Measurements from ENCODE around the gene TUBB4A.
A peak's percentile ranks its signal among the peaks of the same experiment; 100 is the strongest.
"Not testable (repeated sequence)": the region's sequence is repeated elsewhere in the genome, so short reads cannot be mapped to it uniquely, and the experiment has no call there.

TUBB4A gene

GRCh38 chr19:6522712-6523111, 20.6 kb upstream of the TUBB4A start:
- DNase-seq: no peak

- DNase-seq: peak in 2 of 5 experiments; percentile 65 to 88
These were observed 19.9 kb upstream of the TUBB4A start for GRCh38 chr19:6521718-6522646.

DNA sequence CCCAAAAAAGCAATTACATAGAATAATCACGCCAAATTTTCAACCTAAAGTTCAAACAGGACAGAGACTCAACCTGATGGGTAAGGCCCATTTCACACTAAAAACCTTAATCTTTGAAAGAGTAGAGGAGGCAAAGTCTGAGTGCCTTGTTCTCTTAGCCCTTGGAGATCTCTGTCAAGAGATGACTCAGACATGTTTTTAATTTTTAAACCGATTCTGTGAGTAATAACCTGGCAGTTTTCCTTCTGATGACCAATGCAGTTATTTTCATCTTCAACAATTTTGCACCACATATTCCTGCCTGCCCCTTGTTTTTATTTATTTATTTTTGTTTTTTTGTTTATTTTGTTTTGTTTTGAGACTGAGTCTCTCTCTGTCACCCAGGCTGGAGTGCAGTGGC, 17.2 kb upstream of the TUBB4A start:
- peak in 1 of 5 experiments; percentile 42 for DNase-seq

DNA sequence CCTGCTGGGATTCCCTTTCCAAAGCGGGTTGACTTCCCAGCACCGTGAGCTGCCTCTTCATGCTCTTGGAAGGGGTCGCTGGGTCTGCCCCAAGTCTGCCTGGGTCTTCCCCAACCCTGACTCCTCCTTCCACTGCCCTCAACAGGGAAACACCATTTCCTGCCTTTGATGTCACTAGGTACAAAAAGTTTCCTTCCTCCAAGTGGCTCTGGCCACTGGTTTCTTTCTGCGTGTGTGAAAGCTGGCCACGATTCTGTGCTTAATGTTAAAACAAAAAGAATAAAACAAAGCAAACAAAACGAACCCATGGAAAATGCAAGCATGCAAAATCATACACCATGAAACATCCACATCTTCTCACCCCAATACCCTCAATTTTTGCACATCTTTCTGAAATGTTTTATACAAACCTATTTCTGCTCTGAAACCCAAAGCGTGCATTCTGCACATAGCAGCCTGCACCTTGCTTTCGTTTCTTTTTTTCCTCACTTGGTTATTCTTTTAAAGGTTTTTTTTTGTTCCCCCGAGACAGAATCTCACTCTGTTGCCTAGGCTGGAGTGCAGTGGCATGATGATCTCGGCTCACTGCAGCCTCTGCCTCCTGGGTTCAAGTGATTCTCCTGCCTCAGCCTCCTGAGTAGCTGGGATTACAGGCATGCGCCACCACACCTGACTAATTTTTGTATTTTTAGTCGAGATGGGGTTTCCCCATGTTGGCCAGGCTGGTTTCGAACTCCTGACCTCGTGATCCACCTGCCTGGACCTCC, 16.2 kb upstream of the TUBB4A start:
- peak in 1 of 5 experiments; percentile 55 for DNase-seq

DNA sequence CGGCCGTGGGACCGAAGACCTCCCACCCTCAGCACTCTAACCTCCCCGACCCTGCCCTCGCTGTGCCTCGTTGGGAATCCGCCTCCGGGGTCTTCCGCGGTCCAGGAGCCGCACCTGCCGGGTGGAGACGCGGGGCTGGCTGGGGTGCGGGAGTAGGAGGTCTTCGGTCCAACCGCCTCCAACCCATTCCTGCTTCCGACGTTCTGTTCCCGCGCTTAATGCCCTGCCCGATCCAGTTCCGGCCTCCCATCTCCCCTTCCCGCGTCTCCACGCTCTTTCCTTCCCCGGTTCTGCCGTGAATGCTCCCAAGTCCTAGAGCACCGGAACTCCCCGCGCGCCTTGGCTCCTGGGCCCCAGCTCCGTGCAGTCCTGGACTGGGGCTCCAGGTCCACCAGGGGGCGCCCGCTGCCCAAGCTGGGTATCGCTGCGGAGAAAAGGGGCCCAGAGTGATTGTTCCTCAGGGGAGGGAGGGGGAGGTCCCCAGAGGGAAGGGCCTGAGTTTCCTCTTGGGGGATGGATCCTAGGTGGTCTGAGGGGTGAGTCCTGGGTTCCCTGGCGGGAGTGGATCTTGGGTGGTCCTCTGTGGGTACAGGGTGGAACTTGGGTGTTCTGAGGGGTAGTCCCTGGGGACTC, 14.7 kb upstream of the TUBB4A start:
- DNase-seq: peak; percentile 76 to 89 (median 87)

- peak; percentile 30 to 88 (median 52) for DNase-seq
These were observed 14.0 kb upstream of the TUBB4A start for GRCh38 chr19:6516018-6516658.

- DNase-seq: no peak
These were observed 12.9 kb upstream of the TUBB4A start for GRCh38 chr19:6514926-6515544.

GRCh38 chr19:6514089-6514488, 12.0 kb upstream of the TUBB4A start:
- DNase-seq: no peak

DNA sequence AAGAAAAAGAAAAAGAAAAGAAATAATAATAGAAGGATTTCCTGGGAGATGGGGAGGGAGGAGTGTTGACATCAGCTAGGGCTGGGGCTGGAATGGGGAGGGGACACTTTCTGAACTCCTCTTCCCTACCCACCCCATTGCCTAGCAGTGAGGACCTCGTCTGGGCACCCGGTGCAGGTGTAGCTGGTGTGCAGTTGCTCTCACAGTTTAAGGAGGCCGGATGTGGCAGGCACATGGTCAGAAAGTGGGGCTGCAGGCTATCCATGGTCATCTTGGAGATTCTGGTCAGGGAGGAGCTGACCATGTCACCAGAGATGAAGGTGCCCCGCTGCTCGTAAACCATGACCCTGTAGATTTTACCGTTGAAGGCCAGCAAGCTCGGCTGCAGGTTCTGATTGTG, 8.5 kb upstream of the TUBB4A start:
- DNase-seq: no peak

DNA sequence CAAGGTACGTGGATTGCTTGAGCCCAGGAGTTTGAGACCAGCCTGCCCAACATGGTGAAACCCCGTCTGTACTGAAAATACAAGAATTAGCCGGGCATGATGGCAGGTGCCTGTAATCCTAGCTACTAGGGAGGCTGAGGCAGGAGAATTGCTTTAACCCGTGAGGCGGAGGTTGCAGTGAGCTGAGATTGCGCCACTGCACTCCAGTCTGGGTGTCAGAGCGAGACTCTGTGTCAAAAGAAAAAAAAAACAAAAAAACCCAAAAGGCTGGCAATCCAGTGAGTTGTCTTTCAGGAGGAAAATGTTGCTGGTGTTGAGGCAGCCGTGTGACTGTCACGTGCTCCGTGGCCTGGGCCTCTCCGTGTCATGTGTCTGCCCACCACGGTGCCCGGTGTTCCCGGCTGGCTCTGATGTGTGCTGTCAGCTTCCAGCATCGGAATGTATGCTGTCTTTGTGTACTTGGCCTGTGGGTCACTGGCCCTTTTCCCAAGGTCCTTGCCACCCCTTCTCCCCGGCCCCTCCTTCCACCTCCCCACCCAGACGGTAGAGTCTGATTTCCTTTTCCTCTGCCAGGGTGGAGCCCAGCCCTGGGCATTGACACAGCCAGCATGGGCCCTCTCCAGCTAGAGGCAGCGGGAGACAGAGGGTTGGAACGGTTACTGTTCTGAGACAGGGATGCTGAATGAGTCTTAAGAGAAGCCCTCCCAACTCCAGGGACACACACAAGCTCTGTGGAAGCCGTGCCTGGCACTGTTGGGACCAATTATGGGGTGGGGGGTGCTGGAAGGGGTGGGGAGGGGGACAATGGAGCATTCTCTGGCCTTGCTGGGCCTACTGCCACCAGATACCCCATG, 7.2 kb upstream of the TUBB4A start:
- no peak for DNase-seq

DNA sequence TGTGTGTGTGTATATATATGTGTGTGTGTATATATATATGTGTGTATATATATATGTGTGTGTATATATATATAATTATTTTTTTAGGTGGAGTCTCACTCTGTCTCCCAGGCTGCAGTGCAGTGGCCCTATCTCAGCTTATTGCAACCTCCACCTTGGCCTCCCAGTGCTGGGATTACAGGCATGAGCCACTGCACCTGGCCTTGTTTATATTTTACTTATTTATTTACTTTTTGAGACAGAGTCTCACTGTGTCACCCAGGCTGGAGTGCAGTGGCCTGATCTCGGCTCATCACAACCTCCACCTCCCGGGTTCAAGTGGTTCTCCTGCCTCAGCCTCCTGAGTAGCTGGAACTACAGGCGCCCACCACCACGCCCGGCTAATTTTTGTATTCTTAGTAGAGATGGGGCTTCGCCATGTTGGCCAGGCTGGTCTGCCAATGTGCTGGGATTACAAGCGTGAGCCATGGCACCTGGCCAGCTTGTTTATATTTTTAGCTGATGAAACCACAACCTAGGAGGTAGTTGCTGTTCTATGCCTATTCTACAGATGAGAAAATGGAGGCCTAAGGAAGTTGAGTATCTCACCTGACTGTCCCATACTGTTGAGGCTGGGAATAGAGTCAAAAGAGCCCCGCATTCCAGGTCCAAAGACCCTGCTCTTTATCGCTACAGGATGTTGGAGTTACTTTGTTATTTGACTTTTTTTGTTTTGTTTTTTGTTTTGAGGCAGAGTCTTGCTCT, 6.1 kb upstream of the TUBB4A start:
- DNase-seq: not testable (repeated sequence)

- no peak for DNase-seq
These were observed 1.5 kb upstream of the TUBB4A start for GRCh38 chr19:6503407-6504201.

GRCh38 chr19:6500837-6501739, 1.0 kb downstream of the TUBB4A start:
- DNase-seq: no peak

DNA sequence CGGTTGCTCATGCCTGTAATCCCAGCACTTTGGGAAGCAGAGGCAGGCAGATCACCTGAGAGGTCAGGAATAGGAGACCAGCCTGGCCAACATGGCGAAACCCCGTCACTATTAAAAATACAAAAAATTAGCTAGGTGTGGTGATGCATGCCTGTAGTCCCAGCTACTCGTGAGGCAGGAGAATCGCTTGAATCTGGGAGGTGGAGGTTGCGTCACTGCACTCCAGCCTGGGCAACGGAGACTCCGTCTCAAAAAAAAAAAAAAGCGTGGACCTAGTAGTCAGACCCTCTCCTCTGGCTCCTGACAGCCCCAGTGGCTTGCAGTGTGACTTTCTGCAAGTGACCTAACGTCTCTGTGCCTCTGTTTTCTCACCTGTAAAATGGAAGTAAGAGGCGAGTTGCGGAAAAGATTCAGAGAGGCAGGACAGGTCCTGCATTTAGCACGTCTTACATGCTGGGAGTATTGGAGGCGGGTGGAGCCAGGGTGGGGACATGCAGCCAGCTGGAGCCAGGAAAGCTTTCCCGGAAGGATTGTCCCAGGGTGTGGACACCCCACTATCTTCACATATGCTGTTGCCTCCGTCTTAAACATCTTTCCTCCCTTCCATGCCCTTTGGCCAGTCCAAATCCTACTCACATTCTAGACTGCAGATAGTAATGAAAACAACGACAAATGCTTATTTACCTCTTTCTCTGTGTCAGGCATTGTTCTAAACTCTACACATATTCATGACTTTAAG, 2.9 kb downstream of the TUBB4A start:
- DNase-seq: no peak

DNA sequence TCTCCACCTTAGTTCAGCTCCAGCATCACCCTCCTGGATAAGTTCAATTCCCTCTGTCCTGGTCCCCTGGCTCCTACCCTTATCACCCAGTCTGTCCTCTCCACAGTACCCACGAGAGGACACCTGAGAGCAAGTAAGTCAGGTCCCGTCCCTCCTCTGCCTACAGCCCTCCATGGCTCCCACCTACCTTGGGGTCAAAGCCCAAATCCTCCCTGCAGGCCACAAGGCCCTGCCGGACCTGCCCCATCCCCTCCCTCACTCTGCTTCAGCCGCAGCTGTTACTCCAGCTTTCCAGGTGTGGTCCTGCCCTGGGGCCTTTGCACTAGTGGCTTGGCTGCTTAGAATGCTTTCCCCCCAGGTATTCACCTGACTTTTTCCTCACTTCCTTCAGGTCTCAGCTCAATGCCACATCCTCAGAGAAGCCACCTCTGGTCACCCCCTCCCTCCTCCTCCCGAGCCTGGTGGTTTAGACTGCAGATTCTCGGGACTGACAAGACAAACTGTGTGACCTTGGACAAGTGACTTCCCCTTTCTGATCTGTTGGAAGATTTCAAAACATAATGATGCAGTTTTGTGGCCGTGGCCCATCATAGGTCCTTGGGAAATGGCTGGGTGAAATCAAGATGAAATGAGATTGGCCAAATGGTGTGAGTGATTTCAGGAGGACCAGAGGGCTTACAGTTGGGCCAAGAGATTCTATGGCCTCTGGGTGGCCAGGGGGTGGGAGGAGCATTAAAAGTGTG, 3.6 kb downstream of the TUBB4A start:
- no peak for DNase-seq

- DNase-seq: no peak
These were observed 6.2 kb downstream of the TUBB4A start for GRCh38 chr19:6495947-6496346.

DNA sequence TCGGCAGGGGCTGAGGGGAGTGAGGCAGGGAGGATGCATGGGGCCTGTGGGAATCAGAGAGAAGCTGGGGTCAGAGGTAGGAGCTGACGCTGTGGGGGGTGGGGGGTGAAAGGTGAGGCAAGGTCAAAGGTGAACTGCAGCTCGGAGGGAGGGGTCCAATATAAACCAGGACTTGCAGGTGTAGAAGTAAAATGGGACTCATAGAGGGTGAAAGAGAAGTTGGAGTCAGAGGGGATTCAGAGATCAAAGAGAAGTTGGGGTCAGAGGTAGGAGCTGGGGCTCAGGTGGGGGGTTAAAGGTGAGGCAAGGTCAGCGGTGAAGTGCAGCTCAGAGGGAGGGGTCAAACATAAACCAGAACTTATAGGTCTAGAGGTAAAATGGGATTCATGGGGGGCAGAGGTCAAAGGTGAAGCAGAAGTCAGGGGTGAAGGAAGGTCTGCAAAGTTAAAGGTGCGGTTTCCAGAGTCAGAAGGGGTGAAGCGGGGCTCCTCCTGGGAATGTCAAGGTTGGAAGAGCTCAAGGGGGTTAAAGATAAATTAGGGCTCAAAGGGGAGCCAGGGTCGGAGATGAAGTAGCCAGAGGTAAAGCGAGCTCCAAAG, 7.6 kb downstream of the TUBB4A start:
- no peak for DNase-seq

Data from T-helper 2 cell (primary cell).